Thymus (tissue), 11 donors: ENCODE results near the gene SF3A1. TPM values are rescaled to one million over a fixed set of nuclear protein-coding genes. Genes with fewer than 3 reads are reported as not detected.

Experiments used
- DNase-seq, 9 donors: peaks; one replicate each; pipeline ENCODE4 v3.0.0-alpha.2; 2013; ENCODE audit warnings: low spot score in 9 of 9, low read depth in 6 of 9, missing footprints in 1 of 9
- H3K27ac ChIP-seq, 2 donors: one replicate each; pipeline ENCODE4 v1.5.1; 2013; ENCODE audit warnings: control low read depth in 1 of 2, low read depth in 1 of 2, low read length in 1 of 2, mild to moderate bottlenecking in 1 of 2, moderate library complexity in 1 of 2
- H3K27me3 ChIP-seq, 2 donors: one replicate each; pipeline ENCODE4 v1.5.1; 2013; ENCODE audit warnings: low read length in 1 of 2; ENCODE audit not compliant: control insufficient read depth in 2 of 2, insufficient read depth in 1 of 2
- H3K36me3 ChIP-seq, 2 donors: one replicate each; pipeline ENCODE4 v1.5.1; 2013; ENCODE audit warnings: low read length in 1 of 2, mild to moderate bottlenecking in 1 of 2, moderate library complexity in 1 of 2; ENCODE audit not compliant: control insufficient read depth in 2 of 2, insufficient read depth in 2 of 2
- H3K4me1 ChIP-seq, 2 donors: one replicate each; pipeline ENCODE4 v1.5.1; 2013; ENCODE audit warnings: low read length in 2 of 2; ENCODE audit not compliant: control insufficient read depth in 2 of 2, insufficient read depth in 2 of 2
- H3K4me3 ChIP-seq, 2 donors: one replicate each; pipeline ENCODE4 v1.5.1; 2013; ENCODE audit warnings: low read length in 2 of 2, control low read depth in 1 of 2, mild to moderate bottlenecking in 1 of 2
- H3K9me3 ChIP-seq, 2 donors: one replicate each; pipeline ENCODE4 v1.5.1; 2013; ENCODE audit warnings: low read length in 1 of 2, mild to moderate bottlenecking in 1 of 2; ENCODE audit not compliant: control insufficient read depth in 2 of 2, insufficient read depth in 1 of 2
- WGBS: extraction: QIAGEN DNeasy Blood & Tissue Kit; methylation state at CpG from one replicate; pipeline ENCODE4 v1.1.7; 2013; 5-methylcytosine and 5-hydroxymethylcytosine counted together
- polyA plus RNA-seq: library from polyadenylated mRNA; stranded (reverse); fragments of 200-250 nt; gene quantifications from one replicate; pipeline ENCODE4 v1.2.3, GENCODE V29; 2013
- total RNA-seq: library from RNA; stranded (reverse); fragments of 120-200 nt; gene quantifications from one replicate; pipeline ENCODE4 v1.2.4, GENCODE V29; 2013
- donor health status: healthy.

SF3A1 gene
- total and polyA plus RNA-seq, 2 donors = 25.7 to 26.9 TPM

DNA sequence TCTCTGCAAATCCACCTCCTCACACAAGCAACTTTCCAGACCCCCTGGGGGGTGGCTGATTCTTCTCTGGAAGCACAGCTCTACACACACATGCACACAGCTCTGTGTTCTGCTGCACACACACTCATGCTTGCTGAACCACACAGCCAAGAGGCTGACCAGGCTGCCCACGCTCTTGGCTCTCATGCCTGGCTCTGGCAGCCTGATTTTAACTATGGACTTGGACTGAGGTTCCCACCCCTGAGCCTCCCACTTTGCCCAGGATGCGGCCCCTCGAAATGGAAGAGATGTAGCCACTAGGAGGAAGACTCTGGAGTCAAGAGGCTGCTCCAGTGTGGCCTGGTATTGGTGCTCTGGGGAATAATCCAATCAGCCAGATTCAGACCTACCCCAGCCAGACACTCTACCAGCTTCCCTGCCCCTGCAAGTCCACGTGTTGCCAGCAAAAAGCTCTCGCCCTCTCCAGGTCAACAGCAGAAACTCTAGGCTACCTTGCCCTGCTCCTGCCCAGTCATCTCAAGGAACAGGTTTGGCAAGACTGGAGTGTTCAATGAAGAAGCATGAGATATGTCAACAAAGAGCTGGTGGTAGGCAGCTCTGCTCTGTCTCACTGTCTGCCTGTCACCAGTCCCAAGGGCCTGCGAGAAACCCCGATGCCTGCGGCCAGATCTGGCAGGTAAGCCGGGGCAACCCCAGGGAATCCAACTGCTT is 58.5 kb downstream of the SF3A1 start:
- H3K4me3 ChIP-seq = no peak overlapping the region
- H3K27me3 ChIP-seq = no peaks in the 10 kb centered on the region
- H3K4me1 ChIP-seq = peaks cover 56 to 92% of the 10 kb centered on the region in 2 donors
- H3K27ac ChIP-seq = peak overlapping the region; percentile 54 to 64
- H3K36me3 ChIP-seq = peaks cover 36 to 77% of the 10 kb centered on the region in 2 donors
- H3K9me3 ChIP-seq = peaks cover 0 to 2% of the 10 kb centered on the region in 2 donors
- DNase-seq = no peak
- WGBS = 97% methylated on average over 9 of the region's 9 CpGs

DNA sequence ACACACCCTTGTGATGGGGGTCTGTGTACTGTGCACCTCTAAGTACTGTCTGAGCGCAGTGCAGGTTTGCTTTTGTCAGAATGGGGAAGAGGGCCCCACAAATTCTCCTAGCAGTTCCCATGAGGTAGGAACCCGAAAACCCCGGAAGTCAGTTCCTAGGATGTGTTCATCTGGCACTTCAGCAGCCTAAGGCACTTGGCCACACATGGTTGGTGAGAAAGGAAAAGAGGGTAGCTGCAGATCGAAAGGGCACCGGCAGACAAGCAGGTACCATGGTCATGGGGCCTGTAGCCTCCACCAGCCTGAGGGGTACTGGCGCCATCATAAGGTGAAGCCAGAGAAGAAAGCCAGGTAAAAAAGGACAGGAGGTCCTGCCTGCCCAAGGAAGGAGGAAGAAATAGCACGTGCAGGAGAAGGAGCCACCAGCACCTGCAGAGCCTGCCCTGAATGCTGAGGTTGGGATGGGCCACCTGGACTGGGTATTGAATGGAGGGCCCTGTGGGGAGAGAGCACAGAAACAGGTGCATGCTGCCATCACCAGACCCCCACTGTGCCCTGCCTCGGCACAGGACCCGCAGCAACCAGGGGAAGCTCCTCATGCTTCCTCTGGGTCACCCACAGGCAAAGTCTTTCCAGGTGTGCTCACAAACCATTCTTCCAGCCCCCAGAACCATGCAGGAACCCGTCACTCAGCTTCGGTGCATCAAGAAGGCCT is 59.3 kb downstream of the SF3A1 start:
- peaks cover 0 to 2% of the 10 kb centered on the region in 2 donors for H3K9me3 ChIP-seq
- peak in 4 of 9 donors; percentile 69 to 84 (median 72) for DNase-seq
- H3K4me1 ChIP-seq = peaks cover 50 to 92% of the 10 kb centered on the region in 2 donors
- WGBS = 57% methylated on average over 11 of the region's 11 CpGs
- H3K36me3 ChIP-seq = peaks cover 43 to 77% of the 10 kb centered on the region in 2 donors
- peak overlapping the region; percentile 64 to 83 for H3K27ac ChIP-seq
- H3K4me3 ChIP-seq = no peak overlapping the region
- H3K27me3 ChIP-seq = no peaks in the 10 kb centered on the region

DNA sequence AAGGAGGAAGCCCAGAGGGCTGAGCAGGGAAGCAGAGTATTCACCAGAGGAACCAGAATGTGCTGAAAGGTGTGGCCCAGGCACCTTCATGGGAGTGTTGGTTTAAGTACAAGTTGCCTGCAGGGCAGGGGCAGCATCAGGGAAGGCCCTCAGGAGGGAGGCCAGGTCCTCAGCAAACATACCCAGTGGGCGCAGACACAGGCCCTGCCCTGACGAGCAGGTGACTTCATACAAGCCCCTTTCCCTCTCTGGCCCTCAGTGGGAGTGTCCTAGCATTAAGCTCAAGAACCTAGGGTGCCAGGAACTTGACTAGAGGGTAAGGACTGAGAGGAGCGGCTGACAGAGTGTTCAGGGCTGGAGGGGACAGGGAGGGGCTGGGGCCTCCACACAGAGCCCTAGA is 59.9 kb downstream of the SF3A1 start:
- WGBS = 84% methylated on average over 3 of the region's 3 CpGs
- H3K4me3 ChIP-seq = no peak overlapping the region
- H3K9me3 ChIP-seq = peaks cover 0 to 2% of the 10 kb centered on the region in 2 donors
- no peaks in the 10 kb centered on the region for H3K27me3 ChIP-seq
- no peak for DNase-seq
- peaks cover 44 to 92% of the 10 kb centered on the region in 2 donors for H3K4me1 ChIP-seq
- H3K27ac ChIP-seq = peak overlapping the region; percentile 64 to 83
- H3K36me3 ChIP-seq = peaks cover 49 to 77% of the 10 kb centered on the region in 2 donors

DNA sequence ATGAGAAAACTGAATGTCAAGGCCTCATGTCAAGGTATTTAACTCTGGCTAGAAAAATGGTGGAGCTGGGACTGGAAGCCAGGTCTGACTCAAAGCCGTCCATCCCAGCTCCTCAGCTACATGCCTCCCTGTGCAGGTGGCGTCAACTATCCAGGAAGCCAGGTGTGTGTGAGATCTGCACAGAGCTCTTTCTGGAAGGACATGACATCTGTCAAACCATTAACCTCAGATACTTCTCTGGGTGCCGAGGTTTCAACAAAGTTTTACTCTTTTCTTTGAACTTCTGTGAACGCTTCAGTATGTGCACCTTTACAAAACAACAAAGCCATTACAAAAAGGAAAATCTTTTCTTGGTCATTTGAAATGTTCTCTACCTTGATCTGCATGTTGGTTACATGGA is 60.4 kb downstream of the SF3A1 start:
- no peaks in the 10 kb centered on the region for H3K27me3 ChIP-seq
- H3K4me1 ChIP-seq = peaks cover 40 to 92% of the 10 kb centered on the region in 2 donors
- H3K4me3 ChIP-seq = no peak overlapping the region
- 6% methylated on average over 4 of the region's 4 CpGs for WGBS
- peaks cover 0 to 2% of the 10 kb centered on the region in 2 donors for H3K9me3 ChIP-seq
- H3K36me3 ChIP-seq = peaks cover 52 to 81% of the 10 kb centered on the region in 2 donors
- H3K27ac ChIP-seq = peak overlapping the region; percentile 64
- peak in 3 of 9 donors; percentile 55 to 83 (median 63) for DNase-seq

DNA sequence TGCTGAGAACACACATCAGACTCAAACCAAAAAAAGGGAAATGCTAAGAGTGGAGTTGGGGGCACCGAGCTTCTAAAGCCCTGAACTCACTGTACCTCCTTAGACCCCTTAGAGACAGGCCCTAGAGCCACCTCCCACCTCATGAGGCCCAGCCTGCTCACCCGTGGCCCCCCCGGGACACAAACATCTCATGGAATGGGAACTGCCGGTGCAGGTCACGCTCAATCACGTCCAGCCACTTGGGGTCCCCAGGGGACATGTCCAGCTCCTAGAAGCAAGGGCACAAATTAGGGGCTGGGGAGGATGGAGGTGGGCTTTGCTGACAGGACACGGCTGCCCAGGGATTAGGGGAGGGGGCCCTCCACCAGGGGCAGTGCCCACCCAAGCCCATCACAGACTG is 61.1 kb downstream of the SF3A1 start:
- Histone ChIP-seq H3K4me3 (no peak overlapping the region), H3K4me1 (peaks cover 44 to 92% of the 10 kb centered on the region in 2 donors), H3K36me3 (peaks cover 54 to 78% of the 10 kb centered on the region in 2 donors), H3K27ac (peak overlapping the region in 1 of 2 donors; percentile 75), H3K9me3 (peaks cover 0 to 2% of the 10 kb centered on the region in 2 donors), H3K27me3 (no peaks in the 10 kb centered on the region)
- 78% methylated on average over 7 of the region's 7 CpGs for WGBS
- DNase-seq = no peak

DNA sequence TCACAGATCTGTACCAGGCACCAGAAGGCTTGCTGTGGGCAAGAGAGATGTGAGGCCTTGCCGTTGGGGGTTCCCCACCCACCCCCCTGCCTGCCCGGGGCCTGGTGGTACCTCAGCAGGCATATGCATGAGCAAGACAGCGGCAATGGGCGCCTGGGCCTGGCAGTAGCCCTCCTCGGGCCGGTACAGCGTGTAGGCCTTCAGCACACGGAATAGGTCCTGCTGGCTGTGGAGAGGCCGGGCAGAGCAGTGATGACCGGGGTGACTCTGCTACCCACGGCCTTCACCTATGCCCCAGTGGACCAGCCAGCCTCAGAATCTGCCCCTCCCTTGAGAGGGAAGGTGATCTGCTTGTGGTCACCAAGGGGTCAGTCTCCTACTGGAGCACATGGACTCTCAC is 61.9 kb downstream of the SF3A1 start:
- DNase-seq = no peak
- Histone ChIP-seq H3K27me3 (no peaks in the 10 kb centered on the region), H3K9me3 (peaks cover 0 to 2% of the 10 kb centered on the region in 2 donors), H3K36me3 (peaks cover 49 to 71% of the 10 kb centered on the region in 2 donors), H3K4me1 (peaks cover 50 to 97% of the 10 kb centered on the region in 2 donors), H3K4me3 (no peak overlapping the region), H3K27ac (no peak overlapping the region)
- WGBS = 98% methylated on average over 11 of the region's 11 CpGs

DNA sequence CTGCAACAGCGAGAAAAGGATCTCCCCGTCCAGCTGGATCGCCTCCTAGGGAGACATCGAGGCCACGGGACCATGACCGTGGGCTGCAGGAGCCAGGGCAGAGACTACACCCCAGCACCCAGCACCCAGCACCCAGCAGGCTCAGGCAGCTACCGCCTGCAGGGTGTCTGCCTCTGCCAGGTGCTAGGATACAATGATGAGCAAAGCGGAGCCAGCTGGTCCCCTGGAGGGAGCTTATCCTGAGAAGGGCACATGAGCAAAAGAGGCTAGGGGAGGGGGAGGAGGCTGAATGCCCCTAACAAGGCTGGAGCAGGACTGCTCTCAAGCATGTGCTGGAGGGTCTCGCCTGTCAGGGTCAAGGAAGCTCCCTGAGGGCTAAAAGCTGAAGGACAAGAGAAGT is 62.6 kb downstream of the SF3A1 start:
- Histone ChIP-seq H3K27ac (no peak overlapping the region), H3K4me3 (no peak overlapping the region), H3K36me3 (peaks cover 46 to 66% of the 10 kb centered on the region in 2 donors), H3K4me1 (peaks cover 50 to 94% of the 10 kb centered on the region in 2 donors), H3K9me3 (peaks cover 0 to 2% of the 10 kb centered on the region in 2 donors), H3K27me3 (peaks cover 0 to under 1% of the 10 kb centered on the region in 2 donors)
- 86% methylated on average over 9 of the region's 9 CpGs for WGBS
- DNase-seq = peak in 2 of 9 donors; percentile 57 to 77

DNA sequence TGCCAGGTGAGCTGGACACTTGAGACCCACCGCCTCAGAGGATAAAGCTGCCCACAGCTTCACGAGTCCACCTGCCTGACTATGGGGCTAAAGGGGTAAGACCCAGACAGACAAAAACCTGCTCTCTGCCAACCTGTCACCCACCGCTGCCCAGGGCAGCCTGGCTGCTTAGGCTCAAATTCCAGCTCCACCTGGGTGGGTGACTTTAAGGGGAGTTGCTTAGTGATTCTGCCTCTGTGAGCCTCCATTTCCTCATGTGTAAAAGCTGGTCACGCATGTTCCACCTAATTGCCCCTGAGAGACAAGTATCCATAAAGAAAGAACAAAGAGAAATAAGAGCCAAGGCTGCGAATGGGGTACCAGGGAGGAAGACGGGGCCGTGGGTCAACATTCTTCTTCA is 63.7 kb downstream of the SF3A1 start:
- H3K36me3 ChIP-seq = peaks cover 39 to 55% of the 10 kb centered on the region in 2 donors
- H3K9me3 ChIP-seq = peaks cover 0 to 2% of the 10 kb centered on the region in 2 donors
- H3K4me3 ChIP-seq = no peak overlapping the region
- 94% methylated on average over 7 of the region's 7 CpGs for WGBS
- peaks cover 44 to 94% of the 10 kb centered on the region in 2 donors for H3K4me1 ChIP-seq
- H3K27me3 ChIP-seq = peaks cover 0 to 6% of the 10 kb centered on the region in 2 donors
- no peak for DNase-seq
- H3K27ac ChIP-seq = no peak overlapping the region
